ENCODE data around the gene YWHAB.
A peak's percentile ranks its signal among the peaks of the same experiment; 100 is the strongest.
"Not testable (repeated sequence)": the region's sequence is repeated elsewhere in the genome, so short reads cannot be mapped to it uniquely, and the experiment has no call there.

Gene YWHAB

DNA sequence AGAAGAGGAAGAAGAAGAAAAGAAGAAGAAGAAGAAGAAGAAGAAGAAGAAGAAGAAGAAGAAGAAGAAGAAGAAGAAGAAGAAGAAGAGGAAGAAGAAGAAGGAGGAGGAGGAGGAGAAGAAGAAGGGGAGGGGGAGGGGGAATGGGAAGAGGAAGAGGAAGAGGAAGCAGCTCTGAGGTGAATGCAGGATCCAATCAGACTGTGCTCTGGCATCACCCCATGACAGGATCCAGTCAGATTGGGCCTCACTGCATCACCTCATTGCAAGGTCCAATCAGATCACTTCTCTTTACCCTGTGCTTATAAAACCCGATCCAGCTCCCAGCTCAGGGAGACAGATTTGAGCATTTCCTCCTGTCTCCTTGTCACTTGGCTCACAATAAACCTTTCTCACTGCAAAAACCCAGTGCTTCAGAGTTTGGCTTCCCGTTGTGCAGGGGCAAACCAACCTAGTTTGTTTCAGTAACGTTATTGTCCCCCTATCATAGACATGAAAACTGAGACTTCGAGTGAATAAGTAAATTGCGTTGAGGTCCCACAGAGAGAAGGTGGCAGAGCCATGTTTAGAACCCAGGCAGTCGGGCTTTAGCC lies 28.6 kb upstream of the YWHAB start:
- Mint-ChIP-seq H3K27ac (no peak overlapping the region), H3K4me3 (no peak overlapping the region), H3K9me3 (peaks cover 7% of the 10 kb centered on the region), H3K4me1 (peaks cover 3% of the 10 kb centered on the region), H3K27me3 (no peaks in the 10 kb centered on the region), H3K36me3 (peaks cover 2% of the 10 kb centered on the region)
- DNase-seq (ENCODE audit: low spot score in 2 of 2) (no peak), ATAC-seq (ENCODE audit: low read depth) (no peak)

DNA sequence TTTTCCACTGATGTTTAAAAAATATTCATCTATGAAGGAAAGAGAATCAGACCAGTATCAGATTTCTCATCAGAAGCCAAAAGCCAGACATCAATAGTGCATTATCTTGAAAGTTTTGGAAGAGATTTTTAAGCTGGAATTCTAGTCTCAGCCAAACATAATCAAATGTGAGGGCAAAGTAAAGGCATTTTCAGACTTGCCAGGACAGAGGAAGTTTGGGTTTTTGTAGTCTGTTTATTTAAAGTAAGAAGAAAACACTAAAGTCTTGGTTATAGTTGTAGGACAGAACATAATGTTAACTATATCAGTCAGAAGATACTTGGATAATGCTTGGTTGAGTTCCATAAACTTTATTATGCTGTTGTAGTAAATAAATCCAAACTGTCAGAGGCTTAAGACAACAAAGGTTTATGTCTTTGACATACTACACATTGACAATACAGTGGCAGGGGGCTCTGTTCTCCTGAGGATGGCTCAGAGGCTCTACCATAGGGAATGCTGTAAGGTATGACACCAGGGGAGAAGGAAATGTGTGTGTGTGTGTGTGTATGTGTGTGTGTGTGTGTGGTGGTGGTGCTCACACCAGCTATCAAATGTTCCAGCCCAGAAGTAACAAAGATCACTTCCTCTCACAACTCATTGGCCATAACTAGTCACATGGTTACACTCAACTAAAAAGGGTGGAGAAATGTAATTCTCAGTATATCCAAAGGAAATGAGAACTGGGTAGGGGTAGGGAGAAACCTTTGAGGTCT lies 26.7 kb upstream of the YWHAB start:
- H3K4me1 Mint-ChIP-seq: peaks cover 3% of the 10 kb centered on the region
- H3K27me3 Mint-ChIP-seq: peaks cover 2% of the 10 kb centered on the region
- H3K36me3 Mint-ChIP-seq: peaks cover 2% of the 10 kb centered on the region
- H3K4me3 Mint-ChIP-seq: no peak overlapping the region
- H3K9me3 Mint-ChIP-seq: peaks cover 7% of the 10 kb centered on the region
- ATAC-seq (ENCODE audit: low read depth) (no peak), DNase-seq (ENCODE audit: low spot score in 2 of 2) (no peak)
- H3K27ac Mint-ChIP-seq: peak overlapping the region; percentile 67

DNA sequence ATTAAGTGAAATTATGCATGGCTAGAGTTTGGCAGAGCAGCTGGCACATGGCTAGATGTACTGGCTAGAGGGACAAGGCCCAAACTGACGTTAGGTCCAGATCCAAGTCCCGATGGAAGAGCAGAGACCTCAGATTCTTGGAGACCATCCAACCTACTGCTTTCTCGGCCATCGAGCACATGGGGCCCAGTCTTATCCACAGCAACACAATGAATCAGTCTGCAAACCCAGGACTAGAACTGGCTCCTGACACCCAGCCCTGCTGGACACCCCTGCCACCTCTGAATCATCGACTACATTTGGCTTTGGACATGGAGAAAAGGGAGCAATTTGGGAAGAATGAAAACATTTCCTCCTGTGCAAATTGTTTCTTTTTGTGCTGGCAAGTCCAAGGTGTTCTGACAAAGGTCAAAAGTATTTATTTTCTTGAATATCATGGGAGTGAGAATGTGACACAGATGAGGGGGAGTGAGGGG lies 23.9 kb upstream of the YWHAB start:
- Mint-ChIP-seq H3K9me3 (peaks cover 2% of the 10 kb centered on the region), H3K36me3 (peaks cover 1% of the 10 kb centered on the region), H3K27me3 (peaks cover 5% of the 10 kb centered on the region), H3K4me3 (no peak overlapping the region), H3K27ac (no peak overlapping the region), H3K4me1 (peaks cover 2% of the 10 kb centered on the region)
- DNase-seq (ENCODE audit: low spot score in 2 of 2): no peak
- ATAC-seq (ENCODE audit: low read depth): no peak

DNA sequence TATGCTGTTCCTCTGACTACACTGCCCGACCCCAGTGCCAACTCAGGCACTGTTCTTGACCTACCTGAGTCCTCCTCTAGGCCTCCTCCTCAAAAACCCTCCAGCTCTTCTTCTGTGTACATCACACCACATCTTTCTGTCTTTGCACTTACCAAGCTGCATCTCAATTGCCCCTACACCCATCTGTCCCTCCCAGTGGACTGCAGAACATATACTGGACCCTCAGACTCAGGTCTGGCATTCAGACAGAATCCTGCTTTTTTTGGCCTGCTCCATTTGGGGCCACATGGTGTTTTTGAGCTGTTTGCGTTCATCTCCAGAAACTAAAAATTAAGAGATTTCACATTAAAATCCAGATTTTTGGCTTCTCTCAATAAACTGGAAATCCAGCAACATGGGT lies 23.2 kb upstream of the YWHAB start:
- Mint-ChIP-seq H3K4me3 (no peak overlapping the region), H3K27me3 (peaks cover 5% of the 10 kb centered on the region), H3K4me1 (peaks cover 2% of the 10 kb centered on the region), H3K9me3 (no peaks in the 10 kb centered on the region), H3K27ac (no peak overlapping the region), H3K36me3 (no peaks in the 10 kb centered on the region)
- ATAC-seq (ENCODE audit: low read depth) (no peak), DNase-seq (ENCODE audit: low spot score in 2 of 2) (no peak)

DNA sequence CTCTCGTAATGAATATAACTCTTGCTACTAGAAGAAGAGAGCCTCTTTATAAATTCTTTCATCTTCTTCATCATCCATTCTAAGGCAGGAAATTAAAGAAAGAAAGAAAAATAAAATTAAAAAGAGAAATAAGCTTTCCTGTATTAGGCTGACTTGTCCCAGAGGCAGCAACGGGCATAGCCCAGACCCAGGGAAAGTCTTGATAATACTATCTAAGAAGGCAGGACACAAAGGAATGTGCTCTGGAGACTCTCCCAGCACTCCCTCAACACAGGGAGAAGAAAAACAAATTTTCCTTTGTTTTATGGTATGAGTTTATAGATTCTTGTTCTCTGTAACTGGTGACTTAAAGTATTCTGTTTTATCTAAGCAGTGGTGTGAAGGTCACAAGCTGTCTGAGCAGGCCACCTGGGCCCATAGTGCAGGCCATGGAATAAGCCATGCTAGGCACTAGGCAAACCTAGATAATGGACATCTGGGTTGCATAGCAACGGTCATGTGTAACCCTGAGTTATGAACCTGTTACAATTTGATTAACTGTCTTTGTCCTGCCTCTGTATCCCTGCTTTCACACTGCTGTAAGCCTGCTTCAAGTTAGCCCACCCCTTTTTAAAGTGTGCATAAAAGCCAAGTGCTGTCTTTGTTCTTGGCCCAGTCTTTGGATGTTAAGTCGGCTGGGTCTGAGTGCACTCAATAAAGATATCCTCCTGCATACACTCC lies 22.0 kb upstream of the YWHAB start:
- not testable (repeated sequence) for ATAC-seq (ENCODE audit: low read depth); H3K27me3 Mint-ChIP-seq; DNase-seq (ENCODE audit: low spot score in 2 of 2); H3K36me3 Mint-ChIP-seq; H3K27ac Mint-ChIP-seq; H3K4me1 Mint-ChIP-seq; H3K9me3 Mint-ChIP-seq; H3K4me3 Mint-ChIP-seq

DNA sequence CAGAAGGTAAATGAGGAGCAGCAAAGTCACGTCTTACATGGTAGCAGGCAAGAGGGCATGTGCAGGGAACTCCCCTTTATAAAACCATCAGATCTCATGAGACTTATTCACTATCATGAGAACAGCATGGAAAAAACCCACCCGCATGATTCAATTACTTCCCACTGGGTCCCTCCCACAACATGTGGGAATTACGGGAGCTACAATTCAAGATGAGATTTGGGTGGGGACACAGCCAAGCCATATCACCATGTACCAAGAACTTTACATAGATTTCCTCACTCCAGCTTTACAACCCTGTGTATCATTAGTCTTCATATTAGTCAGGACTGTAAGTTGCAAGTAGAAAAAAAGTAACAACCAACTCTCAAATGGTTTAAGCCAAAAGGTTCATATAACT lies 21.0 kb upstream of the YWHAB start:
- ATAC-seq (ENCODE audit: low read depth); DNase-seq (ENCODE audit: low spot score in 2 of 2); H3K36me3 Mint-ChIP-seq; H3K27me3 Mint-ChIP-seq; H3K27ac Mint-ChIP-seq; H3K4me1 Mint-ChIP-seq; H3K9me3 Mint-ChIP-seq; H3K4me3 Mint-ChIP-seq: not testable (repeated sequence)

DNA sequence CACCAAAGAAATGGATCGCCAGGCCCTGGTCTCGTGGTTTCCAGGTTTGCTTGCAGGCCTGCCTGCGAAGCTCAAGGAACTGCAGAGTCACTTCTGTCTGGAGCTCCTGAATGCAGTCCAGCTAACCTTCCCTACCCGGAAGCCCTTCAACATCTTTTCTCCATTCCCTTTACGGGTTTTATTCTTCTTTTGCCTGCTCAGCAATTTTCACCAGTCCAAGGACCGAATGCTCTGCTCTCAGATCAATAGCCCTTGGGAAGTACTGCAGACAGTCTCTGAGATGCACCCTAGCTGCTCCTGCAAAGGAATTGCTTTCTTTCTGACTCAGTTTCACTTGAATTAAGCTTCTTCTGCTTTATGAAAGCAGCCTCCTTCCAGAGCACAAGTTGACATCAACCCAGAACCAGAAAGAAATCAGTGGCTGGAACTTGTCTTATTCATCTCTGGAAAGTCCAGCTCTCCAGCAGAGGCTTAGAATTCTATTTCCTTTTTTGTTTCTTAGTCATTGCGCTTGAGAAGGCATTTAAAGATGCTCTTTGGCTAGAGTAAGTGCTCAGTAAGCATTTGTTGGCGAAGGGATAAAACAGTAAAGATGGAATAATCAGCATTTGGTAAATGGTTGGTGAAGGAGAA lies 18.7 kb upstream of the YWHAB start:
- H3K27ac Mint-ChIP-seq: no peak overlapping the region
- no peaks in the 10 kb centered on the region for H3K36me3 Mint-ChIP-seq
- no peak for DNase-seq (ENCODE audit: low spot score in 2 of 2)
- peak overlapping the region; percentile 61 for H3K4me3 Mint-ChIP-seq
- H3K4me1 Mint-ChIP-seq: peaks cover 5% of the 10 kb centered on the region
- ATAC-seq (ENCODE audit: low read depth): no peak
- no peaks in the 10 kb centered on the region for H3K9me3 Mint-ChIP-seq
- peaks cover 5% of the 10 kb centered on the region for H3K27me3 Mint-ChIP-seq

DNA sequence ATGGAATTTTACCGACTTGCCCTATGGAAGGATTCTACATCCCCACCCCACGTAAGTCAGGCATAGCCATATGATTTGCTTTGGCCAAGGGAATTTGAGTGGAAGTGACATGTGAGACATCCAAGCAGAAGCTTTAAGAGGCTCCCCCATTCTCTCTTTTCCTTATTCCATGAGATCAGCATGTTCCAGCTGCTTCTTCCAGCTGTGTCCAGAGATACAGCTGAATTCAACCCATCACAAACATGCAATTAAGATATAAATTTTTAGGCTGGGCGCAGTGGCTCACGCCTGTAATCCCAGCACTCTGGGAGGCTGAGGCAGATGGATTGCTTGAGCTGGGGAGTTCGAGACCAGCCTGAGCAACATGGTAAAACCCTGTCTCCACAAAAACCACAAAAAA lies 16.0 kb upstream of the YWHAB start:
- H3K27me3 Mint-ChIP-seq: peaks cover 3% of the 10 kb centered on the region
- no peaks in the 10 kb centered on the region for H3K36me3 Mint-ChIP-seq
- H3K27ac Mint-ChIP-seq: no peak overlapping the region

DNA sequence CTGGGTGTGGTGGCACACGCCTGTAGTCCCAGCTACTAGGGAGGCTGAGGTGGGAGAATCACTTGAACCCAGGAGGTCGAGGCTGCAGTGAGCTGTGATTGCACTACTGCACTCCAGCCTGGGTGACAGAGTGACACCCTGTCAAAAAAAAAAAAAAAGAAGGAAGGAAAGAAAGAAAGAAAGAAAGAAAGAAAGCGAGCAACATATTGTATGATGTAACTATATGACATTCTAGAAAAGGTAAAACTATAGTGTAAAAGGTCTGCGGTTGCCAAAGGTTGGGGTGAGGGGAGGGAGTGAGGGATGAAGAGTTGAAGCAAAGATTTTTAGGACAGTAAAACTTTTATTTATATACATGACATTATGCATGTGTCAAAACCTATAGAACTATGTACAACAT lies 3.1 kb upstream of the YWHAB start:
- DNase-seq (ENCODE audit: low spot score in 2 of 2); H3K4me3 Mint-ChIP-seq; H3K27ac Mint-ChIP-seq; H3K9me3 Mint-ChIP-seq; H3K27me3 Mint-ChIP-seq; ATAC-seq (ENCODE audit: low read depth); H3K36me3 Mint-ChIP-seq: not testable (repeated sequence)
- H3K4me1 Mint-ChIP-seq: peaks cover 18% of the 10 kb centered on the region

More for the DNA sequence above, 16.0 kb upstream of the YWHAB start:
- no peak for ATAC-seq (ENCODE audit: low read depth)
- DNase-seq (ENCODE audit: low spot score in 2 of 2): no peak
- Mint-ChIP-seq H3K9me3 (no peaks in the 10 kb centered on the region), H3K4me1 (peaks cover 5% of the 10 kb centered on the region), H3K4me3 (no peak overlapping the region)

DNA sequence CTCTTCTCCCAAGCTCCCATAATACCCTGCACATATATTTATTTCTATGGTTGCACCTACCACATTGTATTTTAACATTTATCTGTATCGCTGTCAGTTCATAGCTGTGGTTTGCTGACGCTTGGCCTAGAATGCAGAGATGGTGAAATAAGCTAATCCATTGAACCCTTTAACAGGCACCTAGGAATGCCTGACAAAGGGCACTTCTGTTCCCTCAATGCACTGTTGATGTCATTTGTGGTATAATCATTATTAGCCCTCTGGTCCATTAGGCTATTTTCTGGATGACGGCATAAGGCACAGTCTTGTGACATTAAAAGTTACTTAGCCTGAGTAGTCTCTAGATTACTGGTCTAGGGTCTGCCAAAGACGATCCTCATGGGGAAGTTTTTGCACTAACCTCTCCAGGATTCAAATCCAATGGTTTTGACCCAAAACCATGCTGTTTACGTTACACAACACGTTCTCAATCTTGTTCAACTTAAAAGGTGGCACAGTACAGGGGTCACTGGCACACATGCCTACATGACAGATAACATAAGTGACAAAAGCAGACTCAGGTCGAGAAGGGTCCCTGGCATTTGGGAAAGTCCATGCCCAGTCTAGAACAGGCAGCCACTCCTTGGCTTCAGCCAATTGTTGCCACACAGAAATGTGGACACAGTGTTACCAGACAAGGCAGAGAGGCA lies 2.1 kb upstream of the YWHAB start:
- DNase-seq (ENCODE audit: low spot score in 2 of 2) (no peak), ATAC-seq (ENCODE audit: low read depth) (no peak)
- H3K4me1 Mint-ChIP-seq: peaks cover 24% of the 10 kb centered on the region
- no peak overlapping the region for H3K4me3 Mint-ChIP-seq
- H3K9me3 Mint-ChIP-seq: no peaks in the 10 kb centered on the region
- no peak overlapping the region for H3K27ac Mint-ChIP-seq
- no peaks in the 10 kb centered on the region for H3K27me3 Mint-ChIP-seq
- H3K36me3 Mint-ChIP-seq: no peaks in the 10 kb centered on the region

DNA sequence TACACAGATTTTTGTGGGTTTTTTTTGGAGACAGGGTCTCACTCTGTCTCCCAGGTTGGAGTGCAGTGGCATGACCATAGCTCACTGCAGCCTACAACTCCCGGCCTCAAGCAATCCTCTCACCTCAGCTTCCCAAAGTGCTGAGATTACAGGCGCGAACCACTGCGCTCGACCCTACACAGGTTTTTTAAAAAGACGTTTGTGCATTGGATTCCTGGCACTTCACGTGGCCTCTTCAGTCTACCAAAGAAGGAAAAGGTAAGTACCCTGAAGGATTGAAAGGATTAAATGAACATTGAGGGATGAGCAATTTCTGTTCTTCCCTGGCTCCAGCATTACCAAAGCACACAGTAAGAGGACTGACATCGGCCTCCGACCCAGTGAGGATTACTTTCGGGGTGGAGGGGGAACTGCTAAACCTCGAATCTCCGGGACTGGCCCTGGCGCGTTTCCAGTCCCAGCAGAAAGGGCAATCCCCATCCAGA lies 556 bp upstream of the YWHAB start:
- Mint-ChIP-seq H3K27me3 (no peaks in the 10 kb centered on the region), H3K4me3 (peak overlapping the region; percentile 89), H3K27ac (peak overlapping the region; percentile 91), H3K9me3 (no peaks in the 10 kb centered on the region), H3K4me1 (peaks cover 34% of the 10 kb centered on the region), H3K36me3 (no peaks in the 10 kb centered on the region)
- ATAC-seq (ENCODE audit: low read depth) (no peak), DNase-seq (ENCODE audit: low spot score in 2 of 2) (no peak)

DNA sequence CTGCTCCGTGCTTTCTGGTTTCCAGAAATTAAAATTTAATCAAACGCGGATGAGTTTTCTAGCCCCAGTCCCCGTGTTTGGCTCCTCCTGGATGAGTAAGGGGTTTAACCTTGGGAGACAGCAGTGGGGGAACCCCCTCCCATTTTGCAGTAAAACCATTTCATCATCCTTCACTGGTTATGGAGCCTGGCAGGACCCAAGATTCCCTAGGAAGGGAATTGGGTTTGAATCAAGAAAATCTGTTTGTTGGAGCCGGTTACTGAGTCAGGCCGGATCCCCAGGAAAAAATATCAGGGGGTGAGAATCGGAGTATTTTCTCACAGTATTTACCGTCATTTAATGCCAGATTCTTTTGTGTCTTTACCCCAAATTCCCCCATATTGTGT lies 754 bp downstream of the YWHAB start:
- peak overlapping the region; percentile 89 for H3K4me3 Mint-ChIP-seq
- no peaks in the 10 kb centered on the region for H3K27me3 Mint-ChIP-seq
- no peaks in the 10 kb centered on the region for H3K9me3 Mint-ChIP-seq
- ATAC-seq (ENCODE audit: low read depth) (no peak), DNase-seq (ENCODE audit: low spot score in 2 of 2) (no peak)
- peak overlapping the region; percentile 91 for H3K27ac Mint-ChIP-seq
- H3K4me1 Mint-ChIP-seq: peaks cover 39% of the 10 kb centered on the region
- H3K36me3 Mint-ChIP-seq: no peaks in the 10 kb centered on the region

DNA sequence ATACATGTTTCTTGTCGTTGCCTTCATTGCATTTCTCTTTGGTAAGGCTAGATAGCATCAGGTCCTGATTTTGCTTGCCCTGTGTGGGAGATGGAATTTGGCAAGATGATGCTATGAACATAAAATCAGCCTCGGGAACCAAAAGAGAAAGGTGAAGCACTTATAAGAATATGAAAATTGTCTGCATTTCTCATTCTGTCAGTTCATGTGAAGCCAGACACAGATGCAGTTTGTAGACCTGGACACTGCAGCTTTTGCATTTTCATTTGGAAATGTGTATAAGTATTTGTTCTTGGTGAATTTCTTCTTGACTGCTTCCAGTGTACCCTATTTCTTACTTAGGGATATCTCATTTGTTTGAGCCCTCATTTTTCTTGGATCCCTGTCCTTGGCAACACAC lies 1.3 kb downstream of the YWHAB start:
- Mint-ChIP-seq H3K4me3 (peak overlapping the region; percentile 89), H3K4me1 (peaks cover 42% of the 10 kb centered on the region), H3K27me3 (no peaks in the 10 kb centered on the region), H3K27ac (peak overlapping the region; percentile 91), H3K36me3 (no peaks in the 10 kb centered on the region), H3K9me3 (no peaks in the 10 kb centered on the region)
- ATAC-seq (ENCODE audit: low read depth): no peak
- DNase-seq (ENCODE audit: low spot score in 2 of 2): no peak

Measured in memory B cell (primary cell).